Activated CD4-positive, alpha-beta T cell treated with anti-CD3 and anti-CD28 coated beads, Interleukin-2, amount 10 ng/mL, durations not matched to agents 24 days and 14 days (primary cell): ENCODE measurements around the gene SLC22A23. TPM values are rescaled to one million over a fixed set of nuclear protein-coding genes. Genes with fewer than 3 reads are reported as not detected.

Experiments
- DNase-seq: peaks from one replicate; pipeline ENCODE4 v3.0.0; 2022
- H3K27ac Mint-ChIP-seq: one replicate; pipeline ENCODE4 v1.8.0; 2022; ENCODE audit warnings: mild to moderate bottlenecking, mixed read lengths
- H3K27me3 Mint-ChIP-seq: one replicate; pipeline ENCODE4 v1.8.0; 2022; ENCODE audit warnings: mixed read lengths
- H3K36me3 Mint-ChIP-seq: one replicate; pipeline ENCODE4 v1.8.0; 2022; ENCODE audit warnings: low read depth, mild to moderate bottlenecking, mixed read lengths
- H3K4me1 Mint-ChIP-seq: one replicate; pipeline ENCODE4 v1.8.0; 2021; ENCODE audit warnings: mixed read lengths
- H3K4me3 Mint-ChIP-seq: one replicate; pipeline ENCODE4 v1.8.0; 2022; ENCODE audit warnings: mild to moderate bottlenecking, moderate library complexity, mixed read lengths
- H3K9me3 Mint-ChIP-seq: one replicate; pipeline ENCODE4 v1.8.0; 2021; ENCODE audit warnings: mixed read lengths
- intact Hi-C: fragments of 100-400 bp; cut with micrococcal nuclease; formaldehyde crosslinking; loops from one replicate; pipeline ENCODE4 v1.15.1; 2023
- total RNA-seq: library from RNA; stranded (reverse); gene quantifications from 2 replicates; pipeline ENCODE4 v1.2.3, GENCODE V29; 2022

The SLC22A23 gene
- total RNA-seq, 1 donor from 2014 or later = 0.12 TPM

DNA sequence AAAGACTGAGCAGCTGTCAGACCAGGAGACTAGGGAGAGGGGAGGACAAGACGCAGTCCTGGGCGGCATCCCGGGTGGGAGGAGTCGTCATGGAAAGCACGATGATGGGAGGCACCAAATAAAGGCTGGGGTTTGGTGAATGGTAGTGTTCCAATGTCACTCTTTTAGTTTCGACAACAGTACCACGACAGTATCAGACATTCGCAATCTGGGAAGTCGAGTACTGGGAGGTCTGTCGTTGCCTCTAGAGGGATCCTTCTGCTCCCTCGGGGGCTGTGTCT lies 166.0 kb downstream of the SLC22A23 start:
- no peaks in the 10 kb centered on the region for H3K27me3 Mint-ChIP-seq
- no peak overlapping the region for H3K4me3 Mint-ChIP-seq
- no peaks in the 10 kb centered on the region for H3K4me1 Mint-ChIP-seq
- no peaks in the 10 kb centered on the region for H3K9me3 Mint-ChIP-seq
- no peak overlapping the region for H3K27ac Mint-ChIP-seq
- intact Hi-C loops = no loop called here
- peaks cover 2% of the 10 kb centered on the region for H3K36me3 Mint-ChIP-seq
- DNase-seq = no peak

DNA sequence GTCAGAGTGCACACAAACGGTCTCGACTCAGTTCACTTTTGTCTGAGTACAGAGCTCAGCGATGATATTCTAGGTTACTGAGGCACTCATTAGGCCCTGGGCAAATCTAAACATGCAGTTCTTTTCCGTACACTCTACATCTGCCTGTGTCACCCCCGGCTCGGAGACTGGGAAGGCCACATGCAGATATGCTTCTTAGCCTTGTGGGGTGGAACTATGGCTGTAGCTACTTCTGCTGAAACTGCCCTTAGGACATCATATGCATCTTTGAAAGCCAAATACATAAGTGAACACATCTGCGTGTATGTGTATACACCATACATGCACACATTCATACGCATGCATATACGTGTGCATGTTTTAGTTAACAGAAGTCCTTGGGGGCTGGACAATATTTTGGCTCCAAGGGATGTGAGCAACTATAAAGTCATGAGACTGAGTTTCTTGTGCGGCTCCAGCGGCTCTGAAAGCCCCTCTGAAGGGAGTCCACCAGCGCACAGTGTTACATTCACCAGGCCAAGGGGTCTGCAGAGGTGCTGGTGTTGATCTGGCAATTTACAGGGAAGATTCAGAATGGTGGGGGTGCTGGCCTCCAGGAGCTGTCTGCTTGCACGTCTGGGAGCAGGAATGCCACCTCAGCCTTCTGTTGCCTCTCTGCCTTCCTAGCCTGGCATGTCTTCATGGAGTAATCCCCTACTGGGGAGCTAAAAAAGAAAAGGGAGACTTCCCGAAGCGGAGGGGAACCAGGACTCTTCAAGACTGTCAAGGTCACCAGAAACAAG lies 166.5 kb downstream of the SLC22A23 start:
- Mint-ChIP-seq H3K4me3 (no peak overlapping the region), H3K36me3 (peaks cover 2% of the 10 kb centered on the region), H3K27me3 (no peaks in the 10 kb centered on the region), H3K9me3 (no peaks in the 10 kb centered on the region), H3K4me1 (no peaks in the 10 kb centered on the region), H3K27ac (no peak overlapping the region)
- no peak for DNase-seq
- intact Hi-C loops = no loop called here

DNA sequence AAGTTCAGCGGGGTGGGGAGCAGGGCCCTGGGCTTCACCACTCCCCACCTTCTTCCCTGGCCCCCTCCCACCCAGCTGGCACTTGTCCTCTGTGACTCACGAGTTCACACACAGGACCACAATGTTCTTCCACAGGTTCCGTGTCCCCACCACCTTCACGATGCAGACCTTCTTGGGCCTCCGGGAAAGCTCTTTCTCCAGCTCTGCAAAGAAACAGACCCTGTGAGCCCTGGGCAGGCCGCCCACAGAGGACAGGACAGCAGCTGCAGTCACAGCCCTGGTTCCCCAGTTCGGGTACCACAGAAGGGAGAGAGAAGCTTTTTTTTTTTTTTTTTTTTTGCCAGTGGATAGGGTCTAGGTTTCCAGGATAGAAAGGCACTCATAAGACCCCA lies 167.2 kb downstream of the SLC22A23 start:
- DNase-seq = no peak
- H3K27ac Mint-ChIP-seq = no peak overlapping the region
- no peaks in the 10 kb centered on the region for H3K9me3 Mint-ChIP-seq
- intact Hi-C loops = no loop called here
- H3K4me1 Mint-ChIP-seq = no peaks in the 10 kb centered on the region
- H3K4me3 Mint-ChIP-seq = no peak overlapping the region
- H3K27me3 Mint-ChIP-seq = no peaks in the 10 kb centered on the region
- H3K36me3 Mint-ChIP-seq = peaks cover 2% of the 10 kb centered on the region

- Mint-ChIP-seq H3K4me1 (no peaks in the 10 kb centered on the region), H3K27ac (no peak overlapping the region), H3K9me3 (no peaks in the 10 kb centered on the region), H3K27me3 (no peaks in the 10 kb centered on the region), H3K36me3 (peaks cover 2% of the 10 kb centered on the region), H3K4me3 (no peak overlapping the region)
- DNase-seq = no peak
- intact Hi-C loops = no loop called here
Measured at GRCh38 chr6:3288711-3289663, 167.9 kb downstream of the SLC22A23 start.

DNA sequence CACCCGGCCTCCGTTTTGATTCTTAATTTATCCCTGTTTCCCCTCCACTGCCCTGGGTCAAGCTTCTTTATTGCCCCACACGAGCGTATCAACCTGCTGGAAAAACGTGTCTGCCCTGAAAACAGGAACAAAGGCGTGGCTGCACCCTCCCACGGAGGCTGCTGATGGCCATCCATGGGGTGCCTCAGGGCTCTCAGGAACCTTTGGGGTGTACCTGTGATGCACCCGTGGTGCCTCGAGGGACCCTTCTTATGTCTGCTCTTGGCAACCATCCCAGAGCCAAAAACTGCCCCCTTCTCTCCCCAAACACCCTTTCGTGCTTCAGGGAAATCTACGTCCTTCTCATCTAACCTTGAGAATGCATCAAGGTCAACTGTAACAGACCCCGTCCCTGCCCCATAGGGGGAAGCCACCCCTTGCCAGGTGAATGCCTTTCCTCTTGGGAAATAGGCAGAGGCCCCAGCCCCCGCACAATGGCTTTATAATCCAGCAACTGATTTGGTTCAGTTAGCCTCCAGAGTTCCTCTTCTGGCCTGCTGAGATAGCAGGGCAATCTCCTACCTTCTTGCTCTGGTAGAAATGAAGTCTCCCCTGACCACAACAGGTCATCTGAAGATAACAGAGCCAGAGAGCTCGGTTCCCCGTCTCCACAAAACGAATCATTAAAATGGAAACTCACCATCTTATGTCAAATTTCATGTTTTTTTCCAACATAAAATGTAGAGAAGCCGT lies 168.7 kb downstream of the SLC22A23 start:
- H3K4me3 Mint-ChIP-seq = no peak overlapping the region
- H3K27ac Mint-ChIP-seq = no peak overlapping the region
- no peak for DNase-seq

GRCh38 chr6:3287308-3287707 lies 169.5 kb downstream of the SLC22A23 start:
- no peaks in the 10 kb centered on the region for H3K27me3 Mint-ChIP-seq
- peaks cover 2% of the 10 kb centered on the region for H3K36me3 Mint-ChIP-seq
- no peaks in the 10 kb centered on the region for H3K9me3 Mint-ChIP-seq
- DNase-seq = no peak
- no peaks in the 10 kb centered on the region for H3K4me1 Mint-ChIP-seq
- no peak overlapping the region for H3K27ac Mint-ChIP-seq
- intact Hi-C loops = no loop called here
- no peak overlapping the region for H3K4me3 Mint-ChIP-seq

More for the DNA sequence above, 168.7 kb downstream of the SLC22A23 start:
- Mint-ChIP-seq H3K4me1 (no peaks in the 10 kb centered on the region), H3K36me3 (peaks cover 2% of the 10 kb centered on the region), H3K27me3 (no peaks in the 10 kb centered on the region), H3K9me3 (no peaks in the 10 kb centered on the region)
- intact Hi-C loops = no loop called here

GRCh38 chr6:3286641-3287171 lies 170.1 kb downstream of the SLC22A23 start:
- Mint-ChIP-seq H3K4me1 (no peaks in the 10 kb centered on the region), H3K4me3 (no peak overlapping the region), H3K27ac (no peak overlapping the region), H3K27me3 (no peaks in the 10 kb centered on the region), H3K9me3 (no peaks in the 10 kb centered on the region), H3K36me3 (peaks cover 2% of the 10 kb centered on the region)
- no peak for DNase-seq
- intact Hi-C loops = no loop called here

GRCh38 chr6:3285732-3286131 lies 171.1 kb downstream of the SLC22A23 start:
- intact Hi-C loops = no loop called here
- Mint-ChIP-seq H3K4me1 (no peaks in the 10 kb centered on the region), H3K27ac (no peak overlapping the region), H3K36me3 (peaks cover 2% of the 10 kb centered on the region), H3K4me3 (no peak overlapping the region), H3K9me3 (no peaks in the 10 kb centered on the region), H3K27me3 (no peaks in the 10 kb centered on the region)
- no peak for DNase-seq

DNA sequence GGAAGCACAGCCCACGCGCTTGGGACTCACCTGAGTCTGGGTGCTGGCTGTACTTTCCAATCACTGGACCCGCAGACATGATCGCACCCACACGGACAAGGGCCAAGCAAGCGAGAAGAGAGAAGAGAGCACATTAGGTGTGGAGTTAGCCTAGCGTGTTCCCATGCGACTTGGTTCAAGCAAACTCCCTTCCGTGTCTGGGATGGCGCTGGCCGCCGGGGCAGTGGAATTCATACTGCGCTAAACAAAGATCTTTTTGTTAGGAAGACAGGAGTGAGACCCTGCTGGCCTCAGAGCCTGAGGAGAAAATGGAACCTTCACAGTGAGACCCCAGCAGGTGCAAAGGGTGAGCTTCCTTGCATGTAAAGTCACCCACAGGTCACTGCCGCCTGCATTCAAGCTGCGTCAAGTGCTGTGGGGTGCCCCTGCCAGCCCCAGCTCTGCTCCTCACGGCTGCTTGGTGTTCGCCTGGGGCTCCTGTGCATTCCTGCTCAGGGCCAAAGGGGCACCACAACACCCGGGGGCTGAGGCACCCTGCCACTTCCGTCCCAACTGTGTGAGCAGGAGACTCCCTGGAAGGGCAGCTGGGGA lies 171.7 kb downstream of the SLC22A23 start:
- Mint-ChIP-seq H3K9me3 (no peaks in the 10 kb centered on the region), H3K36me3 (peaks cover 2% of the 10 kb centered on the region), H3K4me1 (no peaks in the 10 kb centered on the region), H3K4me3 (no peak overlapping the region), H3K27ac (no peak overlapping the region), H3K27me3 (no peaks in the 10 kb centered on the region)
- DNase-seq = no peak
- intact Hi-C loops = no loop called here

GRCh38 chr6:3284436-3284876 lies 172.4 kb downstream of the SLC22A23 start:
- Mint-ChIP-seq H3K4me3 (no peak overlapping the region), H3K27me3 (no peaks in the 10 kb centered on the region), H3K9me3 (no peaks in the 10 kb centered on the region), H3K27ac (no peak overlapping the region), H3K36me3 (peaks cover 2% of the 10 kb centered on the region), H3K4me1 (peaks cover 3% of the 10 kb centered on the region)
- DNase-seq = no peak
- intact Hi-C loops = no loop called here

- intact Hi-C loops = no loop called here
- Mint-ChIP-seq H3K27me3 (no peaks in the 10 kb centered on the region), H3K9me3 (no peaks in the 10 kb centered on the region), H3K4me1 (peaks cover 3% of the 10 kb centered on the region), H3K36me3 (peaks cover 2% of the 10 kb centered on the region), H3K4me3 (no peak overlapping the region), H3K27ac (no peak overlapping the region)
- DNase-seq = no peak
Measured at GRCh38 chr6:3283641-3284435, 173.0 kb downstream of the SLC22A23 start.

GRCh38 chr6:3283241-3283640 lies 173.6 kb downstream of the SLC22A23 start:
- no peaks in the 10 kb centered on the region for H3K27me3 Mint-ChIP-seq
- H3K9me3 Mint-ChIP-seq = no peaks in the 10 kb centered on the region
- H3K36me3 Mint-ChIP-seq = peaks cover 2% of the 10 kb centered on the region
- peaks cover 3% of the 10 kb centered on the region for H3K4me1 Mint-ChIP-seq
- intact Hi-C loops = no loop called here
- no peak for DNase-seq
- no peak overlapping the region for H3K4me3 Mint-ChIP-seq
- H3K27ac Mint-ChIP-seq = no peak overlapping the region
